ENCODE results near the gene SLC12A6.

DNA sequence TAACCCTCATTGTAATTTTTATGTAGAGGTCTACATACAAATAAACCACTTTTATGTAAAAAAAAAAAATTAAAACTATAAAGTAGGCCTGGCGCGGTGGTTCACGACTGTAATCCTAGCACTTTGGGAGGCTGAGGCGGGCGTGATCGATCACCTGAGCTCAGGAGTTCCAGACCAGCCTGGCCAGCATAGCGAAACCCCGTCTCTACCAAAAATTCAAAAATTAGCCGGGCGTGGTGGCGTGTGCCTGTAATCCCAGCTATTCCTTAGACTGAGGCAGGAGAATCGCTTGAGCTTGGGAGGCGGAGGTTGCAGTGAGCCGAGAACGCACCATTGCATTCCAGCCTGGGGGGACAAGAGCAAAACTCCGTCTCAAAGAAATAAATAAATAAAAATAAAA, 766 bp upstream of the SLC12A6 start:
- TF ChIP-seq ELF1 (IDR thresholded peaks at IDR 0.05; ENCODE audit: borderline replicate concordance, low read depth), result no peak
- TF ChIP-seq, protein P1, sequence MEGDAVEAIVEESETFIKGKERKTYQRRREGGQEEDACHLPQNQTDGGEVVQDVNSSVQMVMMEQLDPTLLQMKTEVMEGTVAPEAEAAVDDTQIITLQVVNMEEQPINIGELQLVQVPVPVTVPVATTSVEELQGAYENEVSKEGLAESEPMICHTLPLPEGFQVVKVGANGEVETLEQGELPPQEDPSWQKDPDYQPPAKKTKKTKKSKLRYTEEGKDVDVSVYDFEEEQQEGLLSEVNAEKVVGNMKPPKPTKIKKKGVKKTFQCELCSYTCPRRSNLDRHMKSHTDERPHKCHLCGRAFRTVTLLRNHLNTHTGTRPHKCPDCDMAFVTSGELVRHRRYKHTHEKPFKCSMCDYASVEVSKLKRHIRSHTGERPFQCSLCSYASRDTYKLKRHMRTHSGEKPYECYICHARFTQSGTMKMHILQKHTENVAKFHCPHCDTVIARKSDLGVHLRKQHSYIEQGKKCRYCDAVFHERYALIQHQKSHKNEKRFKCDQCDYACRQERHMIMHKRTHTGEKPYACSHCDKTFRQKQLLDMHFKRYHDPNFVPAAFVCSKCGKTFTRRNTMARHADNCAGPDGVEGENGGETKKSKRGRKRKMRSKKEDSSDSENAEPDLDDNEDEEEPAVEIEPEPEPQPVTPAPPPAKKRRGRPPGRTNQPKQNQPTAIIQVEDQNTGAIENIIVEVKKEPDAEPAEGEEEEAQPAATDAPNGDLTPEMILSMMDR (IDR thresholded peaks at IDR 0.05 in 2 of 3, conservative IDR thresholded peaks at IDR 0.05 in 1 of 3; ENCODE audit: borderline replicate concordance in 1 of 3, insufficient read depth in 1 of 3, low read depth in 2 of 3, low read length in 2 of 3), result no peak
- TF ChIP-seq YY1 (IDR thresholded peaks at IDR 0.05; ENCODE audit: extremely low read depth, insufficient replicate concordance, low read depth, low read length), result no peak
- TF ChIP-seq, protein P2, sequence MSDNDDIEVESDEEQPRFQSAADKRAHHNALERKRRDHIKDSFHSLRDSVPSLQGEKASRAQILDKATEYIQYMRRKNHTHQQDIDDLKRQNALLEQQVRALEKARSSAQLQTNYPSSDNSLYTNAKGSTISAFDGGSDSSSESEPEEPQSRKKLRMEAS (IDR thresholded peaks at IDR 0.05), result no peak
- TF ChIP-seq EZH2 (IDR thresholded peaks at IDR 0.05), result no peak
- no peak for TF ChIP-seq RAD21 (IDR thresholded peaks at IDR 0.05; ENCODE audit: low read depth)
